Measurements from ENCODE around the gene KCNE1.
"Not testable (repeated sequence)": the region's sequence is repeated elsewhere in the genome, so short reads cannot be mapped to it uniquely, and the experiment has no call there.

KCNE1 gene

DNA sequence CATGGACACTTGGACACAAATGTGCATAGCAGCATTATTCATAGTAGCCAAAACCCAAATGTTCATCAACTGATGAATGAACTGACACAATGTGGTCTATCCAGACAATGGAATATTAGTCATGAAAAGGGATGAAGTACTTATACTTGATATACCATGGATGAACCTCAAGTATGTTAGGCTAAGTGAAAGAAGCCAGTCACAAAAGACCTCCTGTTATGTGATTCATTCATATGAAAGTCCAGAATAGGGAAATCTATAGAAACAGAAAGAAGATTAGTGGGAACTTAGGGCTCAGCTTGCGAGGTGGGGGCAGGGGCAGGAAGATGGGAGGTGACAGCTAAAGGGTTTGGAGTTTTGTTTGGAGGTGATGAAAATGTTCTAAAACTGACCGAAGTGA lies 7.4 kb downstream of the KCNE1 start:
- H3K36me3 Mint-ChIP-seq (ENCODE audit: low read depth): no peaks in the 10 kb centered on the region
- no peak overlapping the region for H3K27ac Mint-ChIP-seq
- peaks cover 5% of the 10 kb centered on the region for H3K27me3 Mint-ChIP-seq (ENCODE audit: low read depth, poor library complexity)
- TF ChIP-seq, protein P1, sequence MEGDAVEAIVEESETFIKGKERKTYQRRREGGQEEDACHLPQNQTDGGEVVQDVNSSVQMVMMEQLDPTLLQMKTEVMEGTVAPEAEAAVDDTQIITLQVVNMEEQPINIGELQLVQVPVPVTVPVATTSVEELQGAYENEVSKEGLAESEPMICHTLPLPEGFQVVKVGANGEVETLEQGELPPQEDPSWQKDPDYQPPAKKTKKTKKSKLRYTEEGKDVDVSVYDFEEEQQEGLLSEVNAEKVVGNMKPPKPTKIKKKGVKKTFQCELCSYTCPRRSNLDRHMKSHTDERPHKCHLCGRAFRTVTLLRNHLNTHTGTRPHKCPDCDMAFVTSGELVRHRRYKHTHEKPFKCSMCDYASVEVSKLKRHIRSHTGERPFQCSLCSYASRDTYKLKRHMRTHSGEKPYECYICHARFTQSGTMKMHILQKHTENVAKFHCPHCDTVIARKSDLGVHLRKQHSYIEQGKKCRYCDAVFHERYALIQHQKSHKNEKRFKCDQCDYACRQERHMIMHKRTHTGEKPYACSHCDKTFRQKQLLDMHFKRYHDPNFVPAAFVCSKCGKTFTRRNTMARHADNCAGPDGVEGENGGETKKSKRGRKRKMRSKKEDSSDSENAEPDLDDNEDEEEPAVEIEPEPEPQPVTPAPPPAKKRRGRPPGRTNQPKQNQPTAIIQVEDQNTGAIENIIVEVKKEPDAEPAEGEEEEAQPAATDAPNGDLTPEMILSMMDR (IDR thresholded peaks at IDR 0.05): no peak
- no peak for DNase-seq
- H3K4me1 Mint-ChIP-seq: no peaks in the 10 kb centered on the region
- no peaks in the 10 kb centered on the region for H3K9me3 Mint-ChIP-seq
- H3K4me3 Mint-ChIP-seq: no peak overlapping the region

DNA sequence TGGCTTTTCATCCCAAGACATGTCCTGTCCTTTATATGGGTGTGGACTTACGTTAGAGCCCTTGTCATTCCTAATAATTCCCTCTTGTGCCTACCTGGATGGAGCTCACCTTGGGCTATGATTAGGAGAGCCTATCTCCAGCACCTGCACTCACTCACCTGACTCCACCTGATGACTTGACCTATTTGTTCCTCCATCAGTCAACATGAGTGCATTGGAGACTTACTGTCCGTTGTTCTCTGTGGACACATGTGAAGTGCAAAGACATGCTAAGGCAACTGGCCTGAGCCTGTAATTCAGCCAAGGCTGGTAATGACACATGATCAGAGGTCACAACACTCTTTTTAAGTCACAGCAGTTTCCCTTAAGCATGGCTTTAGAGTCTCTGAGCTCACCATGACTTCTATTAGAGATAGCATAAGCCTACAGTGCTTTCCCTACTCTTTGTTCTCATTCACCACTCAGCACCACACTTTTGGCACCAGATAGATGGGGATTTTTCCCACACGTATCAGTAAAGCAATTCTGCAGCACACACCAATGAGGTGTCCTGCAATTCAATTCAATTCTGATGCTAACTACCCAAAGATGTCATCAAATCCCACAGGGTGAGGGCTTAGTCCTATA lies 9.4 kb downstream of the KCNE1 start:
- Mint-ChIP-seq H3K27me3 (ENCODE audit: low read depth, poor library complexity) (peaks cover 6% of the 10 kb centered on the region), H3K4me3 (no peak overlapping the region), H3K27ac (no peak overlapping the region), H3K4me1 (no peaks in the 10 kb centered on the region), H3K9me3 (peaks cover 17% of the 10 kb centered on the region), H3K36me3 (ENCODE audit: low read depth) (peaks cover 5% of the 10 kb centered on the region)
- TF ChIP-seq, protein P1 (IDR thresholded peaks at IDR 0.05): no peak
- no peak for DNase-seq

DNA sequence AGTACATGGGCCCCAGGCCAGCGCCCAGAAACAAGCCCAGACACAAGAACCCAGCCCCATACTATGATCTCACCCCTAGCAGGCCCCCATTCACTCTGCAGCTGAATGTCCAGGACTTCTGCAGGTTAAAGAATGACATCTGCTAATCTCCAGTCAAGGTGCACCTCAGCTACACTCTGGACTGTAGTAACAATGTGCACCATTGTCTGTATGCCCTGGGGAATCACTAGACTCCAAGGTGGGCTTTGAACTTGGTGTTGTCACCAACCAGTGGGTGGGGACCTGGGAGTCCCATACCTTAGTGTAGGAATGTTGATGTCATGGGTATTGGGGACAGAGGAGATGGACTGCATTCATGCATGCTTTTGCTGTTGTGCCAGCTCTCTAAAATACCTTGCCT lies 10.3 kb downstream of the KCNE1 start:
- Mint-ChIP-seq H3K36me3 (ENCODE audit: low read depth) (peaks cover 7% of the 10 kb centered on the region), H3K27ac (no peak overlapping the region), H3K27me3 (ENCODE audit: low read depth, poor library complexity) (peaks cover 6% of the 10 kb centered on the region), H3K4me3 (no peak overlapping the region), H3K4me1 (no peaks in the 10 kb centered on the region), H3K9me3 (peaks cover 26% of the 10 kb centered on the region)
- TF ChIP-seq, protein P1 (IDR thresholded peaks at IDR 0.05): no peak
- no peak for DNase-seq

DNA sequence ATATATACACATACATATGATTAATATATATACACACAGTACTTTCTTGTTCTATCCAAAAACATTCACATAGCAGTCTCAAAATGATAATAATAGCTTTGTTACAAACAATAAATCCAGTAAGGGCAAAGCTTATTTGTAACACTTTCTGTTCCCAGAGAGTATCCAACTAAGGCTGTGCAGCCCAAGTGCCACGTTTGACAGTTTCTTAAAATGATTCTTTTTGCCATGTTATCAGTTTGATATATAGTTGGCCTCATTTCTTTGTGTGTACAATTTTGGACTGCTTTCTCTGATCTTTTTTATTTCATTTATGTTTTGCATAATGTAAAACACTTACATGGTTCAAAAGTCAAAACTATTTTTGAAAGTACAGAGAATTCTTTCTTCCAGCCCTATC lies 11.8 kb downstream of the KCNE1 start:
- TF ChIP-seq, protein P1 (IDR thresholded peaks at IDR 0.05): no peak
- Mint-ChIP-seq H3K4me3 (no peak overlapping the region), H3K9me3 (peaks cover 38% of the 10 kb centered on the region), H3K4me1 (no peaks in the 10 kb centered on the region), H3K36me3 (ENCODE audit: low read depth) (peaks cover 7% of the 10 kb centered on the region), H3K27ac (no peak overlapping the region), H3K27me3 (ENCODE audit: low read depth, poor library complexity) (peaks cover 6% of the 10 kb centered on the region)
- no peak for DNase-seq

DNA sequence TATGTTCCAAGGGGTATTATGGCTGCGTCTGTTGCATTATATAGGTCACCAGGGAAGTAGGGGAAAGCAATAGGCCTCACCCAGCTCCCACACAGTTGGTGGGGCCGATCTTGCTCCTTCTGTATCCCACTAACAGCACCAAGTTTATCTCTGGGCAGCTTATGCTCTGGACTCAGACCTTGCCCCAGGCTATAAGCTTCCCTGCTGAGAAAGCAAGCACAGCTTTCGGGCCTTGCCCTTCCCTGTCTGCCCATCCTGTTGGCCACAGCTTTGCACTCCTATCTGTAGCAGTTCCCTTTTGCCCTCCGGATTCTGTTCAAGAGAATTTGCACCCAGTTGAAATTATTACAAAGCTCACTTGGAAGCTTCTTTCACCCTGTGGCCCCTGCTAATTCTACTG lies 12.9 kb downstream of the KCNE1 start:
- peaks cover 38% of the 10 kb centered on the region for H3K9me3 Mint-ChIP-seq
- TF ChIP-seq, protein P1 (IDR thresholded peaks at IDR 0.05): no peak
- peaks cover 7% of the 10 kb centered on the region for H3K36me3 Mint-ChIP-seq (ENCODE audit: low read depth)
- no peak overlapping the region for H3K27ac Mint-ChIP-seq
- H3K4me3 Mint-ChIP-seq: no peak overlapping the region
- H3K27me3 Mint-ChIP-seq (ENCODE audit: low read depth, poor library complexity): peaks cover 3% of the 10 kb centered on the region
- no peak for DNase-seq
- no peaks in the 10 kb centered on the region for H3K4me1 Mint-ChIP-seq

DNA sequence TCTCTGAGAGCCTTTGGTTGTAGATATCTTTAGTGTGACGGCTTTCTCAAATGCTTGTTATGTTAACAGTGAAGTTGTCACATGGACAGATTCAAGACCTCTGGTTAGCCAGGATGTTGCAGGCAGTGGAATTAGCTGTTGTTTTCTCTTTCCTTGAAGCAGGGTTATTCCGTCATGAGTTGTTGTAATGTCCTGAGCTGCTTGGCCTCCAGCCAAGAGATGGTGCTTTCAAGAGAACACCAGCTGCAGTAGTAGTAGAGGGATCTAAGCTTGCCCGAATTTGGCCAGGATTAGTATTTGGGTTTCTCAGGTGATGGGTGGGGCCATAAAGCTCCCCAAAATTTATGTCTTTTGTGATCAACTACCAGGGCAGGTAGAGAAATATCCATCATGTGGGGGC lies 13.4 kb downstream of the KCNE1 start:
- DNase-seq: no peak
- Mint-ChIP-seq H3K36me3 (ENCODE audit: low read depth) (peaks cover 7% of the 10 kb centered on the region), H3K27ac (no peak overlapping the region), H3K4me3 (no peak overlapping the region), H3K4me1 (no peaks in the 10 kb centered on the region), H3K27me3 (ENCODE audit: low read depth, poor library complexity) (peaks cover 3% of the 10 kb centered on the region), H3K9me3 (peaks cover 38% of the 10 kb centered on the region)
- TF ChIP-seq, protein P1 (IDR thresholded peaks at IDR 0.05): no peak

DNA sequence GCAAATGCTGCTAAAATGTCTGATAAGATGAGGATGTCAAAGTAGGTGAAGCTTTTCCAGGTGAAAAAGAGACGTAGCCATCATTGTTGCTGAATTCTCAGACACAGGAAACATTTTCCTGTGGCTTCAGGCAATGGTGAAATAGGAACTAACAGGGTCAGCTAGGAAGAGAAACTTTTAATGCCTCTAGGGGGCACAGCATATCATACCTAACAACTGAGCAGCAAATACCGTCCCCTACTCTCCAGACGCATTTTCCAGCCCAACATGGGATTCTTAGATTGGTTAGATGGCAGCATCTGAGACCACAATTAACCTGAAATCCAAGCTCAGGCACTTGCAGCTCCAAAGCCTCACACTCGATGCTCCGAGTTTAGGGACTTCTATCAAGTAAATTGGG lies 28.2 kb downstream of the KCNE1 start:
- not testable (repeated sequence) for H3K4me3 Mint-ChIP-seq; H3K36me3 Mint-ChIP-seq (ENCODE audit: low read depth); H3K9me3 Mint-ChIP-seq; H3K4me1 Mint-ChIP-seq; H3K27ac Mint-ChIP-seq; DNase-seq; H3K27me3 Mint-ChIP-seq (ENCODE audit: low read depth, poor library complexity)

DNA sequence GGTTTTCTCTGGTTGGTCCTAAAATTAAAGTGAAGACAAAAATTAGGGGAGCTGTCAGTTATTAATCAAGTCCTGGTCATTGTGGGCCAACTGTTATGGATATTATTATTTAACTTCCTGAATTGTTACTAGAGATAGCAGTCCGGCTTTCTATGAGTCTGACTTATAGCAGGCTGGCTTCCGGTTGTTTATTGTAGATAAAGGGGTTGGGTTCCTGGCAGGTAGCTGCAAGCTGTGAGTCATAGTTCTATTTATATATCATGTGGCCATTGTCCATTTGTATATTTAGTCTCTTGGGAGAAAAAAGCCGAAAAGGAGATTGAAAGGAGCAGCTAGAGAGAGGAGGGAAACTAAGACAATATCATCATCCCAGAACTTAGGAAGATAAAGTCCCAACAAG lies 28.6 kb downstream of the KCNE1 start:
- H3K36me3 Mint-ChIP-seq (ENCODE audit: low read depth); H3K4me3 Mint-ChIP-seq; H3K9me3 Mint-ChIP-seq; H3K4me1 Mint-ChIP-seq; H3K27ac Mint-ChIP-seq; DNase-seq; H3K27me3 Mint-ChIP-seq (ENCODE audit: low read depth, poor library complexity): not testable (repeated sequence)

DNA sequence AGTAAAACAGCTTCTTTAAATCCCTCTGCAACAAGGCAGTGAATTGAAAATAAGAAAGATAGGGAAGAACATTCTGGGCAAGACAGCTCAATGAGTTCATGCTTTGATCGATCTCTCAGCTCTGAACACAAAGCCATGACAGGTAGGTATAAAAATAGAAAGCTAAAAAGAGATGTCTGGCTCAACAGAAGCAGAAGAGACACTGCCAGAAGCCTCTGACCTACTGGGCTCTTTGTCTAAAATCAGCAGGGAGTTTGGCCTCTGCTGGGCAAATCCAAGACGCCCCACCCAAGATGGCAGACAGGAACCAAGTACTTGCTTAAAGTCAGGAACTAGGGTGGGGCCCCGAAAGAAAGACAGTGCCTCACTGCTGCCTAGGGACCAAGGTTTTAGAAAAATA lies 44.7 kb downstream of the KCNE1 start:
- DNase-seq; H3K4me3 Mint-ChIP-seq; H3K36me3 Mint-ChIP-seq (ENCODE audit: low read depth); H3K4me1 Mint-ChIP-seq; H3K9me3 Mint-ChIP-seq; H3K27me3 Mint-ChIP-seq (ENCODE audit: low read depth, poor library complexity); H3K27ac Mint-ChIP-seq: not testable (repeated sequence)
